Neuronal stem cell (in vitro differentiated cells): ENCODE measurements around the gene TUBA8.
A peak's percentile ranks its signal among the peaks of the same experiment; 100 is the strongest.
"Not testable (repeated sequence)": the region's sequence is repeated elsewhere in the genome, so short reads cannot be mapped to it uniquely, and the experiment has no call there.

Experiments used
- DNase-seq: peaks from one replicate; pipeline ENCODE4 v3.0.0-alpha.2; 2013; ENCODE audit warnings: low spot score
- H2AFZ ChIP-seq: one replicate; pipeline ENCODE4 v1.6.1; 2013; ENCODE audit warnings: mild to moderate bottlenecking, low read length, inconsistent platforms
- H2AK5ac ChIP-seq: 2 replicates; pipeline ENCODE4 v1.6.1; 2013; ENCODE audit warnings: low read depth, mild to moderate bottlenecking, inconsistent platforms, low read length, moderate library complexity, mixed read lengths
- H2BK120ac ChIP-seq: 2 replicates; pipeline ENCODE4 v1.6.1; 2013; ENCODE audit warnings: low read depth, mild to moderate bottlenecking, inconsistent platforms, low read length, moderate library complexity, mixed read lengths
- H2BK12ac ChIP-seq: one replicate; pipeline ENCODE4 v1.6.1; 2013; ENCODE audit warnings: low read length, inconsistent platforms
- H2BK15ac ChIP-seq: 2 replicates; pipeline ENCODE4 v1.6.1; 2013; ENCODE audit warnings: mild to moderate bottlenecking, low read length, inconsistent platforms, mixed read lengths
- H2BK5ac ChIP-seq: one replicate; pipeline ENCODE4 v1.6.1; 2013; ENCODE audit warnings: inconsistent platforms, mild to moderate bottlenecking, low read length, moderate library complexity
- H3K14ac ChIP-seq: one replicate; pipeline ENCODE4 v1.6.1; 2013; ENCODE audit warnings: low read length, inconsistent platforms
- H3K18ac ChIP-seq: 2 replicates; pipeline ENCODE4 v1.6.1; 2013; ENCODE audit warnings: low read length, inconsistent platforms
- H3K23ac ChIP-seq: 2 replicates; pipeline ENCODE4 v1.6.1; 2013; ENCODE audit warnings: low read depth, mild to moderate bottlenecking, mixed read lengths, low read length, inconsistent platforms; ENCODE audit not compliant: poor library complexity
- H3K27ac ChIP-seq: replicated peaks from 3 replicates; pipeline ENCODE4 v1.5.1; 2013; ENCODE audit warnings: low read length, inconsistent platforms
- H3K27me3 ChIP-seq, 3 experiments: 2 replicates each; pipeline ENCODE4 v1.6.1; 2013; ENCODE audit warnings: low read length in 3 of 3, mild to moderate bottlenecking in 2 of 3, inconsistent platforms in 1 of 3, low read depth in 1 of 3, mixed read lengths in 1 of 3, moderate library complexity in 1 of 3; ENCODE audit not compliant: control insufficient read depth in 3 of 3, insufficient read depth in 3 of 3
- H3K36me3 ChIP-seq, 2 donors: replicated peaks in 1 of 2; 2 replicates each; pipeline ENCODE4 v1.6.1; 2013; ENCODE audit warnings: low read length in 2 of 2; ENCODE audit not compliant: control insufficient read depth in 2 of 2, insufficient read depth in 2 of 2
- H3K4ac ChIP-seq: 2 replicates; pipeline ENCODE4 v1.6.1; 2013; ENCODE audit warnings: inconsistent platforms, mild to moderate bottlenecking, low read length, moderate library complexity
- H3K4me1 ChIP-seq, 2 donors: 1 replicate in 1 of 2; 2 replicates in 1 of 2; pipeline ENCODE4 v1.6.1; 2013; ENCODE audit warnings: low read length in 2 of 2, low read depth in 1 of 2; ENCODE audit not compliant: control insufficient read depth in 2 of 2, insufficient read depth in 1 of 2
- H3K4me2 ChIP-seq: one replicate; pipeline ENCODE4 v1.6.1; 2013; ENCODE audit warnings: mild to moderate bottlenecking, low read length, inconsistent platforms; ENCODE audit not compliant: insufficient read depth, poor library complexity, severe bottlenecking
- H3K4me3 ChIP-seq, 2 donors: 2 replicates each; pipeline ENCODE4 v1.5.1; 2013; ENCODE audit warnings: low read length in 2 of 2, mild to moderate bottlenecking in 2 of 2, inconsistent platforms in 1 of 2, moderate library complexity in 1 of 2
- H3K79me1 ChIP-seq: one replicate; pipeline ENCODE4 v1.6.1; 2013; ENCODE audit warnings: low read depth, mild to moderate bottlenecking, inconsistent platforms, low read length, moderate library complexity
- H3K9ac ChIP-seq: one replicate; pipeline ENCODE4 v1.6.1; 2013; ENCODE audit warnings: mild to moderate bottlenecking, low read depth, low read length, inconsistent platforms; ENCODE audit not compliant: poor library complexity
- H3K9me3 ChIP-seq, 2 donors: replicated peaks in 1 of 2; 2 replicates each; pipeline versions ENCODE3 to v1.6.1; 2013; ENCODE audit warnings: low read length in 2 of 2, mild to moderate bottlenecking in 2 of 2, inconsistent platforms in 1 of 2, low read depth in 1 of 2, mixed read lengths in 1 of 2, moderate library complexity in 1 of 2; ENCODE audit not compliant: control insufficient read depth in 2 of 2, insufficient read depth in 1 of 2
- H4K8ac ChIP-seq: one replicate; pipeline ENCODE4 v1.6.1; 2013; ENCODE audit warnings: low read depth, mild to moderate bottlenecking, inconsistent platforms, low read length, moderate library complexity
- H4K91ac ChIP-seq: one replicate; pipeline ENCODE4 v1.6.1; 2013; ENCODE audit warnings: low read length, low read depth, mild to moderate bottlenecking, inconsistent platforms; ENCODE audit not compliant: poor library complexity
- WGBS, 2 donors: extraction: QIAGEN DNeasy Blood & Tissue Kit; methylation state at CpG; one replicate each; pipeline ENCODE4 v1.1.7; 2013; ENCODE audit warnings: missing lambda C conversion rate in 2 of 2, mixed read lengths in 1 of 2; ENCODE audit not compliant: insufficient read length in 2 of 2, insufficient replicate concordance in 1 of 2; ENCODE audit errors: extremely low coverage in 2 of 2; 5-methylcytosine and 5-hydroxymethylcytosine counted together

Gene TUBA8

GRCh38 chr22:18070556-18071306, 39.9 kb upstream of the TUBA8 start:
- Histone ChIP-seq H2AK5ac (no peak overlapping the region), H3K36me3 (no peaks in the 10 kb centered on the region), H3K23ac (peak overlapping the region; percentile 18), H2BK15ac (no peak overlapping the region), H3K9ac (no peak overlapping the region), H3K4ac (no peak overlapping the region), H4K8ac (no peak overlapping the region), H3K9me3 (no peaks in the 10 kb centered on the region), H3K27me3 (peaks cover 0 to 42% (median 0%) of the 10 kb centered on the region in 3 experiments), H3K4me2 (no peak overlapping the region), H3K18ac (peak overlapping the region; percentile 5), H2BK120ac (no peak overlapping the region), H2BK5ac (no peak overlapping the region), H3K27ac (no peak overlapping the region), H3K14ac (no peak overlapping the region), H4K91ac (no peak overlapping the region), H2BK12ac (no peak overlapping the region), H3K4me3 (no peak overlapping the region), H3K4me1 (no peaks in the 10 kb centered on the region), H3K79me1 (no peaks in the 10 kb centered on the region), H2AFZ (no peak overlapping the region)
- no peak for DNase-seq
- no CpG with 5 or more reads among the region's 14 CpGs for WGBS, 2 donors

- DNase-seq, H3K4ac ChIP-seq, H3K23ac ChIP-seq, H3K9ac ChIP-seq, H2AK5ac ChIP-seq, H4K8ac ChIP-seq, H3K4me2 ChIP-seq, H3K4me3 ChIP-seq, H2AFZ ChIP-seq, H3K18ac ChIP-seq, H3K9me3 ChIP-seq, H3K27ac ChIP-seq, H3K36me3 ChIP-seq, H2BK120ac ChIP-seq, H3K4me1 ChIP-seq, H2BK15ac ChIP-seq, H3K14ac ChIP-seq, H3K79me1 ChIP-seq, H4K91ac ChIP-seq, H2BK12ac ChIP-seq, H2BK5ac ChIP-seq: not testable (repeated sequence)
- H3K27me3 ChIP-seq = peaks cover 0 to 35% (median 0%) of the 10 kb centered on the region in 3 experiments
- no CpG with 5 or more reads among the region's 7 CpGs for WGBS, 2 donors
These were observed 39.2 kb upstream of the TUBA8 start for GRCh38 chr22:18071307-18071967.

- Histone ChIP-seq H2AFZ (no peak overlapping the region), H3K27me3 (peaks cover 0 to 30% (median 0%) of the 10 kb centered on the region in 3 experiments), H2BK12ac (no peak overlapping the region), H2BK120ac (no peak overlapping the region), H4K91ac (no peak overlapping the region), H4K8ac (no peak overlapping the region), H3K36me3 (no peaks in the 10 kb centered on the region), H3K18ac (no peak overlapping the region), H3K23ac (no peak overlapping the region), H3K27ac (no peak overlapping the region), H3K4me2 (no peak overlapping the region), H3K9ac (no peak overlapping the region), H2BK15ac (no peak overlapping the region), H3K4me3 (no peak overlapping the region), H3K4ac (no peak overlapping the region), H2AK5ac (no peak overlapping the region), H3K9me3 (no peaks in the 10 kb centered on the region), H3K4me1 (peaks cover 0 to 8% of the 10 kb centered on the region in 2 donors), H3K14ac (no peak overlapping the region), H3K79me1 (no peaks in the 10 kb centered on the region), H2BK5ac (no peak overlapping the region)
- no peak for DNase-seq
- no CpG with 5 or more reads among the region's 1 CpG for WGBS, 2 donors
These were observed 38.7 kb upstream of the TUBA8 start for GRCh38 chr22:18071968-18072310.

- Histone ChIP-seq H2BK5ac (no peak overlapping the region), H3K79me1 (peaks cover 1% of the 10 kb centered on the region), H3K9me3 (no peaks in the 10 kb centered on the region), H3K4me3 (no peak overlapping the region), H3K23ac (no peak overlapping the region), H4K91ac (no peak overlapping the region), H3K4ac (no peak overlapping the region), H3K14ac (no peak overlapping the region), H3K4me2 (no peak overlapping the region), H2AFZ (no peak overlapping the region), H2BK12ac (no peak overlapping the region), H3K27me3 (peaks cover 0 to 15% (median 0%) of the 10 kb centered on the region in 3 experiments), H3K4me1 (peaks cover under 1 to 11% of the 10 kb centered on the region in 2 donors), H2BK120ac (no peak overlapping the region), H3K9ac (no peak overlapping the region), H3K36me3 (no peaks in the 10 kb centered on the region), H3K27ac (no peak overlapping the region), H4K8ac (no peak overlapping the region), H2BK15ac (no peak overlapping the region), H3K18ac (no peak overlapping the region), H2AK5ac (no peak overlapping the region)
- WGBS, 2 donors = no CpG with 5 or more reads among the region's 2 CpGs
- no peak for DNase-seq
These were observed 37.1 kb upstream of the TUBA8 start for GRCh38 chr22:18073467-18073866.
